ENCODE measurements around the gene PXK. TPM values are rescaled to one million over a fixed set of nuclear protein-coding genes. Genes with fewer than 3 reads are reported as not detected.

PXK gene
- total RNA-seq, 3 donors from 2014 or later: 30.3 to 36.1 (median 34.6) TPM

DNA sequence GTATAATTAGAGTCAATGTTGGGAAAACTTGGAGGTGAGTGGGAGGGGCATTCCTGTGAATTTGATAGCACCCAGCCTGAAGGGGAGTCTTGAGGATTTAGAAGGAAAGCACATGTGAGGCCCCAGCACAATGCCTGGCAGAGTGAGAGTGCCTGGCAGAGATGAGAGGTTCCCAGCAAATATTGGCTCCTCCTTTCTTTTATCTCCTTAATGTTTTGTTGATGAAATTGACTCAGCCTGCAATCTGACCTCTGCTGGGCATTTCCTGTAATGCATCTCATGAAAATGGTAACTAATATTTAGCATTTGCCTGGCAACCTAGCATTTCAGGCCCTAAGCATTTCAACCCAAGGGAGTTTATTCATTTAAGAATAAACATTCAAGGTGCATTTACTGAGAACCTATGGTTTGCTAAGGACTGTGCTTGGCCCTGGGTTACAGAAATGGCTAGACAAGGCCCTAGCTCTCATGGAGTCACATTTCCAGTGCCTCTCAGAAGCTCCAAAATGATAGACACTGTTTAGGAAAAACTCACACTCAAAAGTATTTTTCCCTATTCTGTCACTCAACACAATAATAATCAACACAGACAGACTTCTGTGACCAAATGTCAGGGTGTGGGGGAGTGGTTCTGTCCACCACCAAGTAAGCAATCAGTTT, 82.0 kb downstream of the PXK start:
- intact Hi-C loops (cut with DNase I; ENCODE audit: low total_unique reads): loop anchor here (5.0 kb wide), 2 partner anchors 82 to 998 kb away; partner anchors contain the start of gene PXK
- TF ChIP-seq POLR2A (IDR thresholded peaks at IDR 0.05) (no peak), POLR2AphosphoS5 (IDR thresholded peaks at IDR 0.05) (no peak)
- TF ChIP-seq, protein P1, sequence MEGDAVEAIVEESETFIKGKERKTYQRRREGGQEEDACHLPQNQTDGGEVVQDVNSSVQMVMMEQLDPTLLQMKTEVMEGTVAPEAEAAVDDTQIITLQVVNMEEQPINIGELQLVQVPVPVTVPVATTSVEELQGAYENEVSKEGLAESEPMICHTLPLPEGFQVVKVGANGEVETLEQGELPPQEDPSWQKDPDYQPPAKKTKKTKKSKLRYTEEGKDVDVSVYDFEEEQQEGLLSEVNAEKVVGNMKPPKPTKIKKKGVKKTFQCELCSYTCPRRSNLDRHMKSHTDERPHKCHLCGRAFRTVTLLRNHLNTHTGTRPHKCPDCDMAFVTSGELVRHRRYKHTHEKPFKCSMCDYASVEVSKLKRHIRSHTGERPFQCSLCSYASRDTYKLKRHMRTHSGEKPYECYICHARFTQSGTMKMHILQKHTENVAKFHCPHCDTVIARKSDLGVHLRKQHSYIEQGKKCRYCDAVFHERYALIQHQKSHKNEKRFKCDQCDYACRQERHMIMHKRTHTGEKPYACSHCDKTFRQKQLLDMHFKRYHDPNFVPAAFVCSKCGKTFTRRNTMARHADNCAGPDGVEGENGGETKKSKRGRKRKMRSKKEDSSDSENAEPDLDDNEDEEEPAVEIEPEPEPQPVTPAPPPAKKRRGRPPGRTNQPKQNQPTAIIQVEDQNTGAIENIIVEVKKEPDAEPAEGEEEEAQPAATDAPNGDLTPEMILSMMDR (IDR thresholded peaks at IDR 0.05): peak; percentile 83 to 86 (median 84)
- DNase-seq (ENCODE audit: low spot score in 2 of 2): no peak
- no peaks in the 10 kb centered on the region for H3K9me3 ChIP-seq
- H3K27ac ChIP-seq: no peak overlapping the region
- H3K4me1 ChIP-seq: no peaks in the 10 kb centered on the region
- no peaks in the 10 kb centered on the region for H3K36me3 ChIP-seq
- no peaks in the 10 kb centered on the region for H3K27me3 ChIP-seq
- H3K4me3 ChIP-seq: no peak overlapping the region

DNA sequence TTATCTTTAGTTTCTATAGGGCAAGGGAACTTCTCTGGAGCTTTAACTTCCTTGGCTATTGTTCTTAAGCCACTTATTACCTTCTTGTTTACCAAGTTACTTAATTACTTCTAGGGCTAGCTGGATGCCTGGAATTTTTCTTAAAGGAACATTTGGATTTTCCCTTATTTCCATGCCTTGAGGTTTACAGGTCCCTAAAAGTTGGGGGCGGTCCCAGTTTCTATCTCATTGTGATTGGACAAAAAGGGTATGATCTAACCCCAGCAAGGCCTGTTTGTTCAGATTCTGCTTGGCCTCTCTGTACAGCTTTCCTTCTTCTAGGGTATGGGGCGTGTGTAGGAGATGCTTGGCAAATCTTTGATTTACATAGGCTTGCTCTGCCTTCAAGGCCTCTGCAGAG, 83.5 kb downstream of the PXK start:
- no peaks in the 10 kb centered on the region for H3K9me3 ChIP-seq
- no peaks in the 10 kb centered on the region for H3K36me3 ChIP-seq
- no peak overlapping the region for H3K27ac ChIP-seq
- H3K27me3 ChIP-seq: no peaks in the 10 kb centered on the region
- intact Hi-C loops (cut with DNase I; ENCODE audit: low total_unique reads): loop anchor here (5.0 kb wide), 1 partner anchor 996 kb away; no protein-coding TSS in a partner anchor
- H3K4me3 ChIP-seq: no peak overlapping the region
- DNase-seq (ENCODE audit: low spot score in 2 of 2): no peak
- H3K4me1 ChIP-seq: no peaks in the 10 kb centered on the region
- TF ChIP-seq POLR2A (IDR thresholded peaks at IDR 0.05) (no peak), POLR2AphosphoS5 (IDR thresholded peaks at IDR 0.05) (no peak)
- TF ChIP-seq, protein P1 (IDR thresholded peaks at IDR 0.05): no peak

DNA sequence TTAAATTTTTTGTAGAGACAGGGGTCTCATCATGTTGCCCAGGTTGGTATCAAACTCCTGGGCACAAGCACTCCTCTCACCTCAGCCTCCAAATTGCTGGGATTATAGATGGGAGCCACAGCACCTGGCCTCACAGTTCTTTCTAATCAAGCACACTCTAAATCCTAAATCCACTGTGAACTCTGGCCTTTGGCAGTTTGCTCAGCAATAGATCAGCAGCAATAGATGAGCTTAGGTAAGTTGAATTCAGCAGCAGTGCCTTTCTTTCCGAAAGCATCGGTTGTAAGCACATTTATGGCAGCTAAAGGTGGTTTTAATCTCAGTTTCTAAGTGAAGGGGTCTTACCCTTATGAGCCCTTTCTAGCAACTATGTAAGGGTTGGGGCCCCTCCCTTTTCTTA, 84.4 kb downstream of the PXK start:
- no peak overlapping the region for H3K27ac ChIP-seq
- intact Hi-C loops (cut with DNase I; ENCODE audit: low total_unique reads): loop anchor here (5.0 kb wide), 1 partner anchor 995 kb away; no protein-coding TSS in a partner anchor
- H3K9me3 ChIP-seq: no peaks in the 10 kb centered on the region
- H3K4me1 ChIP-seq: no peaks in the 10 kb centered on the region
- H3K27me3 ChIP-seq: no peaks in the 10 kb centered on the region
- no peaks in the 10 kb centered on the region for H3K36me3 ChIP-seq
- TF ChIP-seq, protein P1 (IDR thresholded peaks at IDR 0.05): no peak
- TF ChIP-seq POLR2AphosphoS5 (IDR thresholded peaks at IDR 0.05): no peak
- no peak for TF ChIP-seq POLR2A (IDR thresholded peaks at IDR 0.05)
- no peak overlapping the region for H3K4me3 ChIP-seq
- no peak for DNase-seq (ENCODE audit: low spot score in 2 of 2)

DNA sequence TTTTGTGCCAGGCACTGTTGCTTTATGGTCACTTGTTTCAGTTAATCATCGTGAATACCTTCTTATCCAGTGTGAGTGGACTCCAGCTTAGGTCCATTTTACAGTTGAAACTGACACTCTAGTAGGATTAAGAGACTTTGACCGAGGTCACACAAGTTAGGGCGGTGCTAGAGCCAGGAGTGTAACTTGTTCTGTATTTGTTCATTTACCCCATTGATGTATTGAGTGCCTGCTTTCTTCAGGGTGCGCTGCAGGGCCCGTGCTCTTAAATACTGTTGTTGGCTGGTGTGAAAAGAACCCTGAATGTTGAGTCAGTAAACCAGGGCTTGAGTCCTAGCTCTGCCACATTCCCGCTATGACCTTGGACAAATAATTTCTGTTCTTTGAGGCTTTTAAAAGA, 85.5 kb downstream of the PXK start:
- H3K4me3 ChIP-seq: no peak overlapping the region
- H3K36me3 ChIP-seq: no peaks in the 10 kb centered on the region
- DNase-seq (ENCODE audit: low spot score in 2 of 2): no peak
- no peaks in the 10 kb centered on the region for H3K9me3 ChIP-seq
- no peaks in the 10 kb centered on the region for H3K4me1 ChIP-seq
- TF ChIP-seq POLR2AphosphoS5 (IDR thresholded peaks at IDR 0.05) (no peak), POLR2A (IDR thresholded peaks at IDR 0.05) (no peak)
- TF ChIP-seq, protein P1 (IDR thresholded peaks at IDR 0.05): no peak
- H3K27ac ChIP-seq: no peak overlapping the region
- no peaks in the 10 kb centered on the region for H3K27me3 ChIP-seq
- intact Hi-C loops (cut with DNase I; ENCODE audit: low total_unique reads): loop anchor here (5.0 kb wide), 1 partner anchor 994 kb away; no protein-coding TSS in a partner anchor

DNA sequence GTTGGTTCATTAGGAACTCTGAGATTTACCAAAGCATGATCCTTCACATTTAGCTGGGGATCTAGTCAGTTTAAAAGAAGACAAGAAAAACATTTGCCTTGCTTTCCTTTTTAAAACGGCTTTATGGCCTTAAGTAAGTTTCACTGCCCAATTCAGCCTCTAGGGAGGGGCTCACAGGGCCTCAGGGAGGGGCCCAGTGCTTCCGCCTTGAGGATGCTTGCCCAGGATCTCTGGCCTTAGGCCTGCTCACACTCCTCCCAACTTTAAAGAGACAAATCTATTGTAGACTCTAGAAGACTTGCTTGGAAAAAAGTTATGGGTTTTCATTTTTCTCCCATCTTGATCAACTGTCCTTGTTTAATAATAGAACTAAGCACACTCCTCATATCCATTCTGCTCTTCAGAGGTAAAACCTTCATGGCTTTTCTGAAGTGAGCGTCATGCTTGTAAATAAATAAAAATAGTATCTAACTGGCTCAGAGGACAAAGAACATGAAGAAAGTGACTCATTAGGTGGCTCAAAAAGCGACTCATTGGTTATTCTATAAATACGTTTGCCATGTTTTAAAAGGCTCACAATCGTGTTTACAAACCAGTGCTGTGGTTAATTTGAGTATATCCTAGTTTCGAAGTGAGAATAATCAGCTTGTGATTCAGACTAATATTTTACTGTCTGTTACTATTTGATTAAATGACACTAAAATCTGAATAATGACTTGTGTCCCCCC, 87.3 kb downstream of the PXK start:
- intact Hi-C loops (cut with DNase I; ENCODE audit: low total_unique reads): loop anchor here (5.0 kb wide), 1 partner anchor 992 kb away; no protein-coding TSS in a partner anchor
- no peak overlapping the region for H3K4me3 ChIP-seq
- no peaks in the 10 kb centered on the region for H3K27me3 ChIP-seq
- no peaks in the 10 kb centered on the region for H3K9me3 ChIP-seq
- no peaks in the 10 kb centered on the region for H3K4me1 ChIP-seq
- no peaks in the 10 kb centered on the region for H3K36me3 ChIP-seq
- DNase-seq (ENCODE audit: low spot score in 2 of 2): no peak
- TF ChIP-seq POLR2AphosphoS5 (IDR thresholded peaks at IDR 0.05): no peak
- no peak for TF ChIP-seq POLR2A (IDR thresholded peaks at IDR 0.05)
- TF ChIP-seq, protein P1 (IDR thresholded peaks at IDR 0.05): no peak
- peak overlapping the region; percentile 1 to 76 for H3K27ac ChIP-seq
